Glutamatergic neuron (in vitro differentiated cells): Measurements from ENCODE around the gene IRAK1. TPM values are rescaled to one million over a fixed set of nuclear protein-coding genes. Genes with fewer than 3 reads are reported as not detected.
A peak's percentile ranks its signal among the peaks of the same experiment; 100 is the strongest.

ENCODE experiments used
- DNase-seq: peaks from one replicate; pipeline ENCODE4 v3.0.0; 2022
- H3K27ac Mint-ChIP-seq: one replicate; pipeline ENCODE4 v1.8.0; 2020; ENCODE audit warnings: mild to moderate bottlenecking, mixed read lengths, inconsistent platforms; ENCODE audit not compliant: unreplicated experiment
- H3K27me3 Mint-ChIP-seq: one replicate; pipeline ENCODE4 v1.8.0; 2020; ENCODE audit warnings: mild to moderate bottlenecking, moderate library complexity, mixed read lengths, inconsistent platforms; ENCODE audit not compliant: unreplicated experiment
- H3K36me3 Mint-ChIP-seq: one replicate; pipeline ENCODE4 v1.8.0; 2020; ENCODE audit warnings: mild to moderate bottlenecking, mixed read lengths, inconsistent platforms; ENCODE audit not compliant: unreplicated experiment
- H3K4me1 Mint-ChIP-seq: one replicate; pipeline ENCODE4 v1.8.0; 2020; ENCODE audit warnings: mild to moderate bottlenecking, low read depth, mixed read lengths, inconsistent platforms; ENCODE audit not compliant: unreplicated experiment
- H3K4me3 Mint-ChIP-seq: one replicate; pipeline ENCODE4 v1.8.0; 2020; ENCODE audit warnings: mild to moderate bottlenecking, mixed read lengths, inconsistent platforms; ENCODE audit not compliant: unreplicated experiment
- H3K9me3 Mint-ChIP-seq: one replicate; pipeline ENCODE4 v1.8.0; 2020; ENCODE audit warnings: mild to moderate bottlenecking, moderate library complexity, mixed read lengths, inconsistent platforms; ENCODE audit not compliant: unreplicated experiment
- CTCF ChIP-seq: fragments of 200-600 bp; sonication (generic); IDR thresholded peaks from one replicate; pipeline ENCODE4 v1.5.0; 2021; ENCODE audit not compliant: partially characterized antibody, unreplicated experiment
- total RNA-seq: library from RNA; stranded (reverse); fragmentation: NEBNext Ultra II Directional; extraction: Animal tissue kit (Norgen Biotek cat#: 25700); gene quantifications from one replicate; pipeline ENCODE4 v1.2.1, GENCODE V29; 2021; ENCODE audit not compliant: unreplicated experiment

Gene IRAK1
- total RNA-seq, 1 donor from 2014 or later: 60.3 TPM

GRCh38 chrX:153971450-153972367 lies 48.0 kb downstream of the IRAK1 start, which contains the start of gene HCFC1:
Gene HCFC1 (minus strand): TSS chrX:153971818. CDS start chrX:153970840, 978 bp downstream.
- no peak for TF ChIP-seq CTCF
- Mint-ChIP-seq H3K27ac (peak within 1 kb of the TSS; percentile 100), H3K9me3 (peaks cover 7% of the 10 kb centered on the region), H3K27me3 (peaks cover 7% of the 10 kb centered on the region), H3K36me3 (no peaks in the 10 kb centered on the region), H3K4me3 (peak within 1 kb of the TSS; percentile 100), H3K4me1 (peaks cover 13% of the 10 kb centered on the region)
- DNase-seq: peak; percentile 85

GRCh38 chrX:153971124-153971449 lies 48.6 kb downstream of the IRAK1 start:
- peaks cover 7% of the 10 kb centered on the region for H3K9me3 Mint-ChIP-seq
- peak overlapping the region; percentile 100 for H3K27ac Mint-ChIP-seq
- H3K4me3 Mint-ChIP-seq: peak overlapping the region; percentile 100
- peak; percentile 80 for DNase-seq
- peaks cover 18% of the 10 kb centered on the region for H3K4me1 Mint-ChIP-seq
- H3K27me3 Mint-ChIP-seq: peaks cover 7% of the 10 kb centered on the region
- no peaks in the 10 kb centered on the region for H3K36me3 Mint-ChIP-seq
- no peak for TF ChIP-seq CTCF

GRCh38 chrX:153970357-153971123 lies 49.2 kb downstream of the IRAK1 start:
- peak overlapping the region; percentile 100 for H3K27ac Mint-ChIP-seq
- H3K4me1 Mint-ChIP-seq: peaks cover 18% of the 10 kb centered on the region
- no peaks in the 10 kb centered on the region for H3K36me3 Mint-ChIP-seq
- peak; percentile 50 for DNase-seq
- H3K4me3 Mint-ChIP-seq: peak overlapping the region; percentile 100
- TF ChIP-seq CTCF: no peak
- peaks cover 7% of the 10 kb centered on the region for H3K9me3 Mint-ChIP-seq
- H3K27me3 Mint-ChIP-seq: peaks cover 7% of the 10 kb centered on the region

GRCh38 chrX:153969904-153970356 lies 49.8 kb downstream of the IRAK1 start:
- H3K4me3 Mint-ChIP-seq: peak overlapping the region; percentile 92
- peaks cover 6% of the 10 kb centered on the region for H3K9me3 Mint-ChIP-seq
- peaks cover 7% of the 10 kb centered on the region for H3K27me3 Mint-ChIP-seq
- no peak for TF ChIP-seq CTCF
- H3K27ac Mint-ChIP-seq: peak overlapping the region; percentile 78
- peaks cover 18% of the 10 kb centered on the region for H3K4me1 Mint-ChIP-seq
- H3K36me3 Mint-ChIP-seq: no peaks in the 10 kb centered on the region
- no peak for DNase-seq
